Measurements from ENCODE around the gene CHST15. TPM values are rescaled to one million over a fixed set of nuclear protein-coding genes. Genes with fewer than 3 reads are reported as not detected.

Gene CHST15
- total RNA-seq, 4 donors from 2014 or later = 35.7 to 69.5 (median 51.1) TPM

GRCh38 chr10:124003070-124003419 lies 90.4 kb downstream of the CHST15 start:
- no peak for TF ChIP-seq CTCF (IDR thresholded peaks at IDR 0.05)
- ATAC-seq (ENCODE audit: low FRiP score) (no peak), DNase-seq (ENCODE audit: low spot score) (no peak)

GRCh38 chr10:124002391-124003069 lies 90.9 kb downstream of the CHST15 start:
- no peak for TF ChIP-seq CTCF (IDR thresholded peaks at IDR 0.05)
- no peak for DNase-seq (ENCODE audit: low spot score)

GRCh38 chr10:124001391-124002148 lies 91.8 kb downstream of the CHST15 start:
- no peak for TF ChIP-seq CTCF (IDR thresholded peaks at IDR 0.05)
- DNase-seq (ENCODE audit: low spot score) = no peak

More at GRCh38 chr10:124002391-124003069, 90.9 kb downstream of the CHST15 start:
- ATAC-seq (ENCODE audit: low FRiP score) = no peak

GRCh38 chr10:124000792-124001201 lies 92.6 kb downstream of the CHST15 start:
- no peak for DNase-seq (ENCODE audit: low spot score)
- ATAC-seq (ENCODE audit: low FRiP score) = no peak
- no peak for TF ChIP-seq CTCF (IDR thresholded peaks at IDR 0.05)

More at GRCh38 chr10:124001391-124002148, 91.8 kb downstream of the CHST15 start:
- ATAC-seq (ENCODE audit: low FRiP score) = no peak

GRCh38 chr10:123999956-124000615 lies 93.3 kb downstream of the CHST15 start:
- no peak for ATAC-seq (ENCODE audit: low FRiP score)
- TF ChIP-seq CTCF (IDR thresholded peaks at IDR 0.05) = no peak
- DNase-seq (ENCODE audit: low spot score) = no peak

- DNase-seq (ENCODE audit: low spot score) (no peak), ATAC-seq (ENCODE audit: low FRiP score) (no peak)
- no peak for TF ChIP-seq CTCF (IDR thresholded peaks at IDR 0.05)
Measured at GRCh38 chr10:123999261-123999660, 94.1 kb downstream of the CHST15 start.
